ENCODE results near the gene SCN1B.

DNA sequence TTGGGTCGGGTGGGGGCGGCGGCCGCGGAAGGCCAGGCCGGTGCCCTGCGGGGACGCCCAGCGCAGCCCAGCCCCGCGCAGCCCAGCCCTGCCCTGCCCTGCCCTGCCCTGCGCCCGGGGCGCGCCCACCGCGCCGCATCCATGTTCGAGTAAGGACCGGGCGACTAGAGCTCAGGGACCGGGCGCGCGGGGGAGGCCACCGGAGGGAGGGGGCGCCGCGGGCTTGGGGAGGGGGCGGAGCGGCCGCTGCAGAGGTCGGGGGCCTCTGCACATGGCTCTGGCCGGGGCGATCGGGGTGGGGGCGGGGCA lies 30.0 kb upstream of the SCN1B start:
- no peak for TF ChIP-seq EP300 (IDR thresholded peaks at IDR 0.05)
- TF ChIP-seq, protein P1, sequence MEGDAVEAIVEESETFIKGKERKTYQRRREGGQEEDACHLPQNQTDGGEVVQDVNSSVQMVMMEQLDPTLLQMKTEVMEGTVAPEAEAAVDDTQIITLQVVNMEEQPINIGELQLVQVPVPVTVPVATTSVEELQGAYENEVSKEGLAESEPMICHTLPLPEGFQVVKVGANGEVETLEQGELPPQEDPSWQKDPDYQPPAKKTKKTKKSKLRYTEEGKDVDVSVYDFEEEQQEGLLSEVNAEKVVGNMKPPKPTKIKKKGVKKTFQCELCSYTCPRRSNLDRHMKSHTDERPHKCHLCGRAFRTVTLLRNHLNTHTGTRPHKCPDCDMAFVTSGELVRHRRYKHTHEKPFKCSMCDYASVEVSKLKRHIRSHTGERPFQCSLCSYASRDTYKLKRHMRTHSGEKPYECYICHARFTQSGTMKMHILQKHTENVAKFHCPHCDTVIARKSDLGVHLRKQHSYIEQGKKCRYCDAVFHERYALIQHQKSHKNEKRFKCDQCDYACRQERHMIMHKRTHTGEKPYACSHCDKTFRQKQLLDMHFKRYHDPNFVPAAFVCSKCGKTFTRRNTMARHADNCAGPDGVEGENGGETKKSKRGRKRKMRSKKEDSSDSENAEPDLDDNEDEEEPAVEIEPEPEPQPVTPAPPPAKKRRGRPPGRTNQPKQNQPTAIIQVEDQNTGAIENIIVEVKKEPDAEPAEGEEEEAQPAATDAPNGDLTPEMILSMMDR (IDR thresholded peaks at IDR 0.05), result no peak
